Activated naive CD8-positive, alpha-beta T cell treated with anti-CD3 and anti-CD28 coated beads, Interleukin-2, amount 50 U/mL, for 16 hours (primary cell): ENCODE measurements around the gene SMAD7.

Experiments
- DNase-seq: peaks from one replicate; pipeline ENCODE4 v3.0.0-alpha.2; 2020; ENCODE audit warnings: low read depth, low spot score

SMAD7 gene

GRCh38 chr18:48959921-48960920 lies 9.5 kb upstream of the SMAD7 start:
- DNase-seq, result no peak

- no peak for DNase-seq
Measured at GRCh38 chr18:48959551-48959920, 8.8 kb upstream of the SMAD7 start.

- DNase-seq, result no peak
Measured at GRCh38 chr18:48958951-48959350, 8.2 kb upstream of the SMAD7 start.

- no peak for DNase-seq
Measured at GRCh38 chr18:48957616-48958015, 6.9 kb upstream of the SMAD7 start.

- DNase-seq, result no peak
Measured at GRCh38 chr18:48957136-48957535, 6.4 kb upstream of the SMAD7 start.

GRCh38 chr18:48956356-48956755 lies 5.6 kb upstream of the SMAD7 start:
- no peak for DNase-seq

GRCh38 chr18:48955830-48956261 lies 5.1 kb upstream of the SMAD7 start:
- no peak for DNase-seq

- DNase-seq, result no peak
Measured at GRCh38 chr18:48954886-48955819, 4.4 kb upstream of the SMAD7 start.

GRCh38 chr18:48953104-48953706 lies 2.4 kb upstream of the SMAD7 start:
- no peak for DNase-seq

GRCh38 chr18:48952287-48953103 lies 1.7 kb upstream of the SMAD7 start:
- no peak for DNase-seq

- DNase-seq, result peak; percentile 47
Measured at GRCh38 chr18:48951448-48952286, 902 bp upstream of the SMAD7 start.

- no peak for DNase-seq
Measured at GRCh38 chr18:48949606-48950535, 894 bp downstream of the SMAD7 start.

- DNase-seq, result no peak
Measured at GRCh38 chr18:48949050-48949605, 1.6 kb downstream of the SMAD7 start.

- DNase-seq, result no peak
Measured at GRCh38 chr18:48948112-48949049, 2.4 kb downstream of the SMAD7 start.

GRCh38 chr18:48947560-48947959 lies 3.2 kb downstream of the SMAD7 start:
- DNase-seq, result no peak

- DNase-seq, result no peak
Measured at GRCh38 chr18:48947092-48947491, 3.7 kb downstream of the SMAD7 start.

- no peak for DNase-seq
Measured at GRCh38 chr18:48946329-48946835, 4.4 kb downstream of the SMAD7 start.

GRCh38 chr18:48945953-48946217 lies 4.9 kb downstream of the SMAD7 start:
- no peak for DNase-seq
